Dermis blood vessel endothelial cell (primary cell): Measurements from ENCODE around the gene KRTAP20-4. TPM values are rescaled to one million over a fixed set of nuclear protein-coding genes. Genes with fewer than 3 reads are reported as not detected.

Source experiments
- DNase-seq: peaks from one replicate; pipeline ENCODE4 v3.0.0; 2010
- total RNA-seq: library from RNA; depleted of rRNA; stranded (reverse); fragments of >200 nt; gene quantifications from 2 replicates; pipeline ENCODE4 v1.2.3, GENCODE V29; 2014

KRTAP20-4 gene
- total RNA-seq, 1 donor from 2014 or later: not detected

DNA sequence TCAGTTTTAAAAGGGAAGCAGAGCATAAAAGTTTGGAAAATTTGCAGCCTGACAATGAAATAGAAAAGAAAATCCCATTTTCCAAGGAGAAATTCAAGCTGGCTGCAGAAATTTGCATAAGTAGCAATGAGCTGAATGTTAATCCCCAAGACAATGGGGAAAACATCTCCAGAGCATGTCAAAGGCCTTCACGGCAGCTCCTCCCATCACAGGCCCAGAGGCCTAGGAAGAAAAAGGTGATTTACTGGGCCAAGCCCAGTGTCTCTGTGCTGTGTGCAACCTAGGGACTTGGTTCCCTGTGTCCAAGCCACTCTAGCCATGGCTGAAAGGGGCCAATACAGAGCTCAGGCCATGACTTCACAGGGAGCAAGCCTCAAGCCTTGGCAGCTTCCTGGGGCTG lies 48.3 kb downstream of the KRTAP20-4 start:
- DNase-seq: no peak

Other genes starting within 250 kb of the KRTAP20-4 start
- not detected in 2 replicates for gene KRTAP13-2, start 248.4 kb upstream of the KRTAP20-4 start, total RNA-seq
- not detected in 2 replicates for gene KRTAP13-1, start 224.6 kb upstream of the KRTAP20-4 start, total RNA-seq
- not detected in 2 replicates for gene KRTAP13-3, start 194.7 kb upstream of the KRTAP20-4 start, total RNA-seq
- not detected in 2 replicates for gene KRTAP13-4, start 190.4 kb upstream of the KRTAP20-4 start, total RNA-seq
- not detected in 2 replicates for gene KRTAP15-1, start 180.4 kb upstream of the KRTAP20-4 start, total RNA-seq
- not detected in 2 replicates for gene KRTAP19-1, start 140.3 kb upstream of the KRTAP20-4 start, total RNA-seq
- not detected in 2 replicates for gene KRTAP19-2, start 133.2 kb upstream of the KRTAP20-4 start, total RNA-seq
- not detected in 2 replicates for gene KRTAP19-3, start 128.6 kb upstream of the KRTAP20-4 start, total RNA-seq
- gene KRTAP19-4, start 123.5 kb upstream of the KRTAP20-4 start, total RNA-seq: not detected in 2 replicates
- gene KRTAP19-5, start 118.5 kb upstream of the KRTAP20-4 start, total RNA-seq: not detected in 2 replicates
- gene KRTAP19-6, start 78.8 kb upstream of the KRTAP20-4 start, total RNA-seq: not detected in 2 replicates
- gene KRTAP19-7, start 59.3 kb upstream of the KRTAP20-4 start, total RNA-seq: not detected in 2 replicates
- not detected in 2 replicates for gene KRTAP22-2, start 30.2 kb upstream of the KRTAP20-4 start, total RNA-seq
- not detected in 2 replicates for gene KRTAP6-3, start 28.2 kb upstream of the KRTAP20-4 start, total RNA-seq
- gene KRTAP6-2, start 21.7 kb upstream of the KRTAP20-4 start, total RNA-seq: not detected in 2 replicates
- gene KRTAP22-1, start 19.5 kb upstream of the KRTAP20-4 start, total RNA-seq: not detected in 2 replicates
- not detected in 2 replicates for gene KRTAP6-1, start 6.7 kb upstream of the KRTAP20-4 start, total RNA-seq
- not detected in 2 replicates for gene KRTAP20-1, start 4.2 kb upstream of the KRTAP20-4 start, total RNA-seq
- not detected in 2 replicates for gene KRTAP20-2, start 14.6 kb downstream of the KRTAP20-4 start, total RNA-seq
- not detected in 2 replicates for gene KRTAP20-3, start 22.2 kb downstream of the KRTAP20-4 start, total RNA-seq
- gene KRTAP21-3, start 98.2 kb downstream of the KRTAP20-4 start, total RNA-seq: not detected in 2 replicates
- 0.68 TPM in 1 of 2 replicates, not detected in the other for gene KRTAP21-2, start 126.6 kb downstream of the KRTAP20-4 start, total RNA-seq
- not detected in 2 replicates for gene KRTAP21-1, start 134.8 kb downstream of the KRTAP20-4 start, total RNA-seq
- gene KRTAP8-1, start 192.6 kb downstream of the KRTAP20-4 start, total RNA-seq: not detected in 2 replicates
- gene KRTAP7-1, start 209.1 kb downstream of the KRTAP20-4 start, total RNA-seq: not detected in 2 replicates